OCI-LY1 (cell line): ENCODE data around the gene WDFY4.

Source experiments
- EZH2 ChIP-seq: fragments of 200-600 bp; sonication (generic), shearing (Covaris generic); IDR thresholded peaks from 2 replicates; pipeline ENCODE4 v1.8.0; 2017; ENCODE audit warnings: borderline replicate concordance, mixed run types, mild to moderate bottlenecking, antibody characterized with exemption, low read length, moderate library complexity, mixed read lengths
- TF ChIP-seq, protein P1 (sequence below): fragments of 200-600 bp; sonication (generic), shearing (Covaris generic); IDR thresholded peaks from 2 replicates; pipeline ENCODE4 v1.5.1; 2017; ENCODE audit warnings: mild to moderate bottlenecking, antibody characterized with exemption, low read length, moderate library complexity, mixed read lengths

DNA sequence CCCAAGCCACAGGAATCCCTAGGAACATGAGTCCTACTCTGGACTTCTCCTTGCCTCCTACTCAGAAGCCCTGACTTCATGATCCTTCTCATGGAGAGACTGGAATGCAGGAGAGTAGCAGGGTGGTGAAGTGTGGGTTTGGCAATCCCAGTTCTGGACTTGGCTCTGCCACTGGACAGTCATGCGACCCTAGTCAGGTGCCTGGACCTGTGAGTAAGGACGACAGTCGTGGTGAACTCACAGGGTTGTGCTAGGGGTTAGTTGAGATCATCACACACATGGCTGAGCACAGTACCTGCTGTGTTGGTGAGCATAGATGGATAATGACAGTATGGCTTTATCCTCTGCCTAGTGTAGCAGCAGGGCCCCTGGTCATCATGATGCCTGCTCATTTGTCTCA is 137.0 kb downstream of the WDFY4 start:
- TF ChIP-seq, protein P1, sequence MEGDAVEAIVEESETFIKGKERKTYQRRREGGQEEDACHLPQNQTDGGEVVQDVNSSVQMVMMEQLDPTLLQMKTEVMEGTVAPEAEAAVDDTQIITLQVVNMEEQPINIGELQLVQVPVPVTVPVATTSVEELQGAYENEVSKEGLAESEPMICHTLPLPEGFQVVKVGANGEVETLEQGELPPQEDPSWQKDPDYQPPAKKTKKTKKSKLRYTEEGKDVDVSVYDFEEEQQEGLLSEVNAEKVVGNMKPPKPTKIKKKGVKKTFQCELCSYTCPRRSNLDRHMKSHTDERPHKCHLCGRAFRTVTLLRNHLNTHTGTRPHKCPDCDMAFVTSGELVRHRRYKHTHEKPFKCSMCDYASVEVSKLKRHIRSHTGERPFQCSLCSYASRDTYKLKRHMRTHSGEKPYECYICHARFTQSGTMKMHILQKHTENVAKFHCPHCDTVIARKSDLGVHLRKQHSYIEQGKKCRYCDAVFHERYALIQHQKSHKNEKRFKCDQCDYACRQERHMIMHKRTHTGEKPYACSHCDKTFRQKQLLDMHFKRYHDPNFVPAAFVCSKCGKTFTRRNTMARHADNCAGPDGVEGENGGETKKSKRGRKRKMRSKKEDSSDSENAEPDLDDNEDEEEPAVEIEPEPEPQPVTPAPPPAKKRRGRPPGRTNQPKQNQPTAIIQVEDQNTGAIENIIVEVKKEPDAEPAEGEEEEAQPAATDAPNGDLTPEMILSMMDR: no peak
- TF ChIP-seq EZH2: no peak
